H1 (cell line): Measurements from ENCODE around the gene MCM5. TPM values are rescaled to one million over a fixed set of nuclear protein-coding genes. Genes with fewer than 3 reads are reported as not detected.

ENCODE experiments used
- CTCF ChIA-PET: fragments of 300-600 bp; sonication (Branson Sonifier 250); formaldehyde crosslinking; loops from one replicate; lab custom pipeline; 2021; ENCODE audit not compliant: partially characterized antibody; lab: Charles Lee
- POLR2A ChIA-PET: fragments of 300-600 bp; sonication (Branson Sonifier 250); formaldehyde crosslinking; loops from one replicate; lab custom pipeline; 2021; ENCODE audit warnings: inconsistent platforms; ENCODE audit not compliant: partially characterized antibody; lab: Charles Lee
- DNase-seq, 2 experiments: peaks; one replicate each; pipeline versions ENCODE4 v3.0.0 to v3.0.0-alpha.2; 2010 to 2022; ENCODE audit warnings: low spot score in 2 of 2, low read depth in 1 of 2, mixed read lengths in 1 of 2
- FAIRE-seq: peaks from 2 replicates; lab custom pipeline; 2011; peaks lifted over from hg19 to GRCh38; lab: Jason Lieb, UNC
- H2AFZ ChIP-seq: 2 replicates; pipeline ENCODE4 v1.8.1; 2012; ENCODE audit warnings: low read length, inconsistent platforms
- H2AK5ac ChIP-seq: 2 replicates; pipeline ENCODE4 v1.6.1; 2013; ENCODE audit warnings: low read depth, low read length
- H2BK120ac ChIP-seq: replicated peaks from 2 replicates; pipeline ENCODE3; 2013; ENCODE audit warnings: low read depth, low read length, inconsistent platforms
- H2BK12ac ChIP-seq: 2 replicates; pipeline ENCODE4 v1.6.1; 2013; ENCODE audit warnings: low read depth, low read length
- H2BK15ac ChIP-seq: 2 replicates; pipeline ENCODE4 v1.6.1; 2013; ENCODE audit warnings: low read length
- H2BK20ac ChIP-seq: 2 replicates; pipeline ENCODE4 v1.6.1; 2013; ENCODE audit warnings: low read length
- H2BK5ac ChIP-seq: 2 replicates; pipeline ENCODE4 v1.6.1; 2013; ENCODE audit warnings: low read depth, low read length
- H3K14ac ChIP-seq: 2 replicates; pipeline ENCODE4 v1.6.1; 2013; ENCODE audit warnings: inconsistent platforms; ENCODE audit not compliant: insufficient read length
- H3K18ac ChIP-seq: 2 replicates; pipeline ENCODE4 v1.6.1; 2013; ENCODE audit warnings: low read length; ENCODE audit errors: extremely low read depth
- H3K23ac ChIP-seq: 2 replicates; pipeline ENCODE4 v1.6.1; 2013; ENCODE audit warnings: inconsistent platforms; ENCODE audit not compliant: insufficient read length
- H3K23me2 ChIP-seq: 2 replicates; pipeline ENCODE4 v1.6.1; 2013; ENCODE audit warnings: low read depth, low read length
- H3K27ac ChIP-seq: 2 replicates; pipeline ENCODE4 v1.6.1; 2011; ENCODE audit warnings: low read depth, low read length, inconsistent platforms
- H3K27me3 ChIP-seq, 4 experiments: replicated peaks in 1 of 4; 1 replicate in 1 of 4; 2 replicates in 3 of 4; pipeline versions ENCODE4 v1.6.1 to v1.8.1; 2011 to 2013; ENCODE audit warnings: low read length in 3 of 4, mild to moderate bottlenecking in 3 of 4, inconsistent platforms in 2 of 4, mixed read lengths in 2 of 4, moderate library complexity in 1 of 4; ENCODE audit not compliant: control insufficient read depth in 3 of 4, insufficient read depth in 3 of 4; ENCODE audit errors: extremely low read depth in 1 of 4
- H3K36me3 ChIP-seq, 4 experiments: 2 replicates each; pipeline versions ENCODE4 v1.6.1 to v1.8.1; 2011 to 2013; ENCODE audit warnings: mild to moderate bottlenecking in 4 of 4, low read length in 3 of 4, moderate library complexity in 2 of 4, control low read depth in 1 of 4, inconsistent platforms in 1 of 4; ENCODE audit not compliant: insufficient read depth in 4 of 4, control insufficient read depth in 2 of 4
- H3K4ac ChIP-seq: replicated peaks from 2 replicates; pipeline ENCODE3; 2013; ENCODE audit warnings: low read length, low read depth, mixed read lengths, inconsistent platforms; ENCODE audit not compliant: insufficient read length
- H3K4me1 ChIP-seq, 4 experiments: replicated peaks in 1 of 4; 1 replicate in 1 of 4; 2 replicates in 3 of 4; pipeline versions ENCODE4 v1.6.1 to v1.8.1; 2011 to 2013; ENCODE audit warnings: low read length in 3 of 4, inconsistent platforms in 2 of 4, mixed read lengths in 1 of 4; ENCODE audit not compliant: insufficient read depth in 4 of 4, control insufficient read depth in 3 of 4
- H3K4me2 ChIP-seq, 2 experiments: 2 replicates each; pipeline versions ENCODE4 v1.6.1 to v1.8.1; 2011 to 2013; ENCODE audit warnings: low read depth in 2 of 2, low read length in 2 of 2, control low read depth in 1 of 2, inconsistent platforms in 1 of 2, mild to moderate bottlenecking in 1 of 2; ENCODE audit not compliant: insufficient read depth in 1 of 2
- H3K4me3 ChIP-seq, 4 experiments: fragments of 200-600, 300-600 bp in 1 of 4; sonication (generic), shearing (Covaris generic), sonication (Bioruptor Twin) in 1 of 4; 2 replicates each; pipeline versions ENCODE4 v1.5.1 to v1.8.1; 2011 to 2016; ENCODE audit warnings: low read length in 4 of 4, low read depth in 3 of 4, control low read depth in 2 of 4, inconsistent platforms in 2 of 4, mild to moderate bottlenecking in 2 of 4, mixed read lengths in 1 of 4, moderate library complexity in 1 of 4; ENCODE audit not compliant: insufficient read depth in 2 of 4; ENCODE audit errors: extremely low read depth in 1 of 4
- H3K56ac ChIP-seq: replicated peaks from 2 replicates; pipeline ENCODE3; 2013; ENCODE audit warnings: low read depth, mild to moderate bottlenecking, mixed read lengths, low read length, inconsistent platforms; ENCODE audit not compliant: insufficient read length
- H3K79me1 ChIP-seq: 2 replicates; pipeline ENCODE4 v1.6.1; 2013; ENCODE audit warnings: low read depth, low read length, control low read depth
- H3K79me2 ChIP-seq, 2 experiments: 2 replicates each; pipeline versions ENCODE4 v1.6.1 to v1.8.1; 2012 to 2013; ENCODE audit warnings: low read length in 2 of 2, mild to moderate bottlenecking in 2 of 2, inconsistent platforms in 1 of 2; ENCODE audit not compliant: insufficient read depth in 2 of 2, control insufficient read depth in 1 of 2
- H3K9ac ChIP-seq, 4 experiments: replicated peaks in 1 of 4; 1 replicate in 1 of 4; 2 replicates in 3 of 4; pipeline versions ENCODE4 v1.6.1 to v1.8.1; 2011 to 2013; ENCODE audit warnings: low read depth in 3 of 4, low read length in 3 of 4, control low read depth in 2 of 4, mild to moderate bottlenecking in 2 of 4, moderate library complexity in 2 of 4, inconsistent platforms in 1 of 4; ENCODE audit errors: extremely low read depth in 1 of 4
- H3K9me3 ChIP-seq, 2 experiments: 2 replicates each; pipeline versions ENCODE4 v1.6.1 to v1.8.1; 2012 to 2013; ENCODE audit warnings: mild to moderate bottlenecking in 2 of 2, moderate library complexity in 2 of 2, control low read depth in 1 of 2, inconsistent platforms in 1 of 2, low read depth in 1 of 2, low read length in 1 of 2, mixed read lengths in 1 of 2; ENCODE audit not compliant: insufficient read depth in 2 of 2
- H4K20me1 ChIP-seq, 2 experiments: replicated peaks in 1 of 2; 2 replicates each; pipeline versions ENCODE3 to v1.8.1; 2011 to 2013; ENCODE audit warnings: inconsistent platforms in 2 of 2, low read length in 2 of 2, mild to moderate bottlenecking in 1 of 2; ENCODE audit not compliant: insufficient read depth in 2 of 2, control insufficient read depth in 1 of 2
- H4K5ac ChIP-seq: 2 replicates; pipeline ENCODE4 v1.6.1; 2013; ENCODE audit warnings: low read length, low read depth, mixed read lengths, inconsistent platforms; ENCODE audit not compliant: insufficient read length
- H4K8ac ChIP-seq: 2 replicates; pipeline ENCODE4 v1.8.0; 2013; ENCODE audit warnings: mild to moderate bottlenecking, moderate library complexity, low read length, inconsistent platforms; ENCODE audit not compliant: insufficient read depth; ENCODE audit errors: extremely low read depth
- H4K91ac ChIP-seq: replicated peaks from 2 replicates; pipeline ENCODE3; 2013; ENCODE audit warnings: low read length, mixed read lengths, inconsistent platforms; ENCODE audit not compliant: insufficient read length
- CBX5 ChIP-seq: fragments of 300-800, 300-1000 bp; sonication (generic); IDR thresholded peaks from 2 replicates; pipeline ENCODE4 v1.7.1; 2016; ENCODE audit warnings: antibody characterized with exemption, low read length, low read depth
- EGR1 ChIP-seq: IDR thresholded peaks from 2 replicates; pipeline ENCODE4 v1.6.1; 2011; ENCODE audit warnings: low read depth, low read length, borderline replicate concordance
- EP300 ChIP-seq, 2 experiments: IDR thresholded peaks; 1 replicate in 1 of 2; 2 replicates in 1 of 2; pipeline ENCODE4 v1.6.1; 2011 to 2012; ENCODE audit warnings: low read depth in 2 of 2, low read length in 2 of 2, mild to moderate bottlenecking in 2 of 2, borderline replicate concordance in 1 of 2, inconsistent platforms in 1 of 2, moderate library complexity in 1 of 2
- KDM1A ChIP-seq: fragments of 200-600, 300-600 bp; sonication (generic); IDR thresholded peaks from 2 replicates; pipeline ENCODE4 v1.7.1; 2016; ENCODE audit warnings: mild to moderate bottlenecking, low read length, borderline replicate concordance
- KDM5A ChIP-seq: fragments of 200-600 bp; IDR thresholded peaks from 2 replicates; pipeline ENCODE4 v1.7.1; 2012; ENCODE audit warnings: mild to moderate bottlenecking, low read length, inconsistent platforms, mixed read lengths
- RNF2 ChIP-seq: fragments of 200-900, 300-1000 bp; sonication (generic); IDR thresholded peaks from 2 replicates; pipeline ENCODE4 v1.7.1; 2016; ENCODE audit warnings: borderline replicate concordance, low read depth, mild to moderate bottlenecking, antibody characterized with exemption, low read length; ENCODE audit not compliant: poor library complexity, severe bottlenecking; ENCODE audit errors: missing control alignments
- RXRA ChIP-seq: IDR thresholded peaks from 2 replicates; pipeline ENCODE4 v1.6.1; 2011; ENCODE audit warnings: low read depth, mild to moderate bottlenecking, low read length, moderate library complexity; ENCODE audit not compliant: insufficient read depth
- TBP ChIP-seq: IDR thresholded peaks from 2 replicates; pipeline ENCODE4 v1.6.1; 2011; ENCODE audit warnings: low read depth, low read length, improper control_type of control experiment
- TCF12 ChIP-seq: IDR thresholded peaks from 2 replicates; pipeline ENCODE4 v1.6.1; 2011; ENCODE audit warnings: low read depth, mild to moderate bottlenecking, low read length
- TEAD4 ChIP-seq: IDR thresholded peaks from 2 replicates; pipeline ENCODE4 v1.6.1; 2012; ENCODE audit warnings: low read depth, low read length, inconsistent platforms, mixed read lengths
- WGBS, 2 experiments: shearing (Covaris generic) in 1 of 2; methylation state at CpG; one replicate each; pipeline versions ENCODE4 v1.1.6 to v1.1.7; 2013 to 2015; ENCODE audit warnings: low lambda C conversion rate in 2 of 2, mixed read lengths in 2 of 2, inconsistent platforms in 1 of 2, low coverage in 1 of 2, missing lambda C conversion rate in 1 of 2; ENCODE audit not compliant: insufficient replicate concordance in 2 of 2, insufficient coverage in 1 of 2, insufficient read length in 1 of 2; ENCODE audit errors: extremely low coverage in 1 of 2, missing lambda C conversion rate in 1 of 2; 5-methylcytosine and 5-hydroxymethylcytosine counted together
- polyA plus RNA-seq, 7 experiments: library from polyadenylated mRNA; depleted of rRNA in 3 of 7; stranded (reverse) in 5 of 7; unstranded in 2 of 7; fragments of >200 nt in 5 of 7; fragments of 200-250 nt in 2 of 7; gene quantifications; 1 replicate in 5 of 7; 2 replicates in 1 of 7; 4 replicates in 1 of 7; pipeline versions ENCODE4 v1.2.1 to v1.2.3, GENCODE V29; 2011 to 2013; ENCODE audit warnings: missing spikeins in 2 of 7, mixed read lengths in 2 of 7
- total RNA-seq: library from RNA; stranded (reverse); fragmentation: NEBNext Ultra II Directional; extraction: Animal tissue kit (Norgen Biotek cat#: 25700); gene quantifications from 2 replicates; pipeline ENCODE4 v1.2.1, GENCODE V29; 2021
- TF ChIP-seq, protein P1 (sequence below): IDR thresholded peaks from 2 replicates; pipeline ENCODE4 v1.6.1; 2012; ENCODE audit warnings: inconsistent platforms

MCM5 gene
- total and polyA plus RNA-seq, 2 of the 8 experiments (the other 6 are each of a cell fraction or from before 2014, with no cell fraction given): 210 to 305 TPM

DNA sequence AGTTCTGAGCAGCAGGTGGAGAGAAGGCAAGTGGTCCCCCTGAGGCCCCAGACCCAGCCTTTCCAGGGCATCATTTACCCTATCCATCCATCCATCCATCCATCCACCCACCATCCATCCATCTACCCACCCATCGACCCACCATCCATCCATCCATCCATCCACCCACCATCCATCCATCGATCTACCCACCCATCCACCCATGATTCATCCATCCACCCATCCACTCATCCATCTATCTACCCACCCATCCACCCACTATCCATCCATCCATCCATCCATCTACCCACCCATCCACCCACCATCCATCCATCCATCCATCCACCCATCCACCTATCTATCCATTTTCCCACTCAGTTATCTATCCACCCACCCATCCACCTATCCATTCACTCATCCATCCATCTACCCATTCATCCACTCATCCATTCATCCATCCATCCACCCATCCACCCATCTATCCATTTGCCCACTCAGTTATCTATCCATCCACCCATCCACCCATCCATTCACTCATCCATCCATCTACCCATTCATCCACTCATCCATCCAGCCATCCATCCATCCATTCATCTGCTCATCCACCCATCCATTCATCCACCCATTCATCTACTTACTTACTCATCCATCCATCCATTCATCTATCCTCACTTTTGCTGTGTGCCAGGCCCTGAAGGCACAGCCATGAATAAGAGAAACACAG lies 63.4 kb downstream of the MCM5 start:
- H3K4ac ChIP-seq: no peak overlapping the region
- POLR2A ChIA-PET: interaction anchor here (1.1 to 1.5 kb wide), 2 partner anchors 28 to 165 kb away, joined by 3 to 8 read pairs; no protein-coding TSS in a partner anchor
- no peaks in the 10 kb centered on the region for H3K27me3 ChIP-seq
- H3K18ac ChIP-seq: no peak overlapping the region
- no peaks in the 10 kb centered on the region for H3K79me2 ChIP-seq
- H3K4me3 ChIP-seq: no peak overlapping the region
- H3K9me3 ChIP-seq: no peaks in the 10 kb centered on the region
- no peak overlapping the region for H2BK5ac ChIP-seq
- no peak overlapping the region for H2BK120ac ChIP-seq
- H2AK5ac ChIP-seq: no peak overlapping the region
- H4K20me1 ChIP-seq: peaks cover 0 to 4% of the 10 kb centered on the region in 2 experiments
- no peak overlapping the region for H3K4me2 ChIP-seq
- no peak overlapping the region for H2AFZ ChIP-seq
- H4K5ac ChIP-seq: no peak overlapping the region
- whole genome bisulfite sequencing, 2 experiments: 95 to 100% methylated on average over 1 to 2 of the region's 2 CpGs
- CTCF ChIA-PET: interaction anchor here (0.7 kb wide), 1 partner anchor 7 kb away, joined by 3 read pairs; no protein-coding TSS in a partner anchor
- H3K27ac ChIP-seq: no peak overlapping the region
- no peak for DNase-seq
- H3K4me1 ChIP-seq: peaks cover 1 to 12% (median 9%) of the 10 kb centered on the region in 4 experiments
- no peak overlapping the region for H3K23ac ChIP-seq
- no peak for FAIRE-seq
- H4K8ac ChIP-seq: no peak overlapping the region
- H2BK15ac ChIP-seq: no peak overlapping the region
- peaks cover 7% of the 10 kb centered on the region; the same call in 1 of the 2 replicates for H3K23me2 ChIP-seq
- no peak overlapping the region for H2BK12ac ChIP-seq
- H3K56ac ChIP-seq: peak overlapping the region; percentile 62
- no peak overlapping the region for H2BK20ac ChIP-seq
- no peak overlapping the region for H3K14ac ChIP-seq
- H3K36me3 ChIP-seq: no peaks in the 10 kb centered on the region
- H3K79me1 ChIP-seq: no peaks in the 10 kb centered on the region
- no peak overlapping the region for H4K91ac ChIP-seq
- no peak overlapping the region for H3K9ac ChIP-seq
- TF ChIP-seq KDM5A (no peak), RNF2 (no peak), TBP (no peak), TCF12 (no peak), EGR1 (no peak), TEAD4 (no peak), RXRA (no peak), KDM1A (no peak), EP300 (IDR thresholded peaks at IDR 0.05; ENCODE audit: borderline replicate concordance in 1 of 2, low read depth in 2 of 2, low read length in 2 of 2) (no peak), CBX5 (no peak)
- TF ChIP-seq, protein P1, sequence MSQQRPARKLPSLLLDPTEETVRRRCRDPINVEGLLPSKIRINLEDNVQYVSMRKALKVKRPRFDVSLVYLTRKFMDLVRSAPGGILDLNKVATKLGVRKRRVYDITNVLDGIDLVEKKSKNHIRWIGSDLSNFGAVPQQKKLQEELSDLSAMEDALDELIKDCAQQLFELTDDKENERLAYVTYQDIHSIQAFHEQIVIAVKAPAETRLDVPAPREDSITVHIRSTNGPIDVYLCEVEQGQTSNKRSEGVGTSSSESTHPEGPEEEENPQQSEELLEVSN: no peak
